B cell (primary cell): ENCODE measurements around the gene KMT2D.

Source experiments
- CTCF ChIP-seq: fragments of 200-600 bp; IDR thresholded peaks from one replicate; pipeline ENCODE4 v1.8.0; 2022; ENCODE audit warnings: antibody characterized with exemption, mild to moderate bottlenecking
- EZH2 ChIP-seq: IDR thresholded peaks from 2 replicates; pipeline ENCODE4 v1.6.1; 2012; ENCODE audit warnings: borderline replicate concordance, low read depth, mild to moderate bottlenecking, moderate library complexity, low read length; ENCODE audit not compliant: insufficient read depth, poor library complexity, severe bottlenecking

DNA sequence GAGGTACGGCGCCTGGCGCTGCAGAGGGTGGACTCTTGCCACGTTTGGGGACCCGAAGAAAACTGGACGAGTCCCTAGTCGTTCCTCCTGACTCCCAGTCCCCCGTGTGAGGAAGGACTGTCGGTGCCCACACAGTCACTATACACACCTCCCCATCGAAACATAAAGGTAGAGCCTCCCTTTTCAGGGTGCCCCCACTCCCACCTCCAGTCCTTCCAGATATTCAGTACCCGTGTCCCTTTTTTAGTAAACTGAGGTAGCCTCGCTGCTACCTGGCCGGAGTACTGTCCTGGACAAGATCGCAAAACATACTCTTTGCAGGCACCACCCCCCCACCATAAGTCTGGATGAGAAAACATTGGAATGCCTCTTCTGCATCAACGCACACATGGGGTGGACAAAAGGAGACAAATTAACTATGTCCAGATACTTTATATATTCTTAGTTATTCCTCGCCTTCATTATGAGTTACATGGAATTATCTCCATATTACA lies 610 bp upstream of the KMT2D start:
- TF ChIP-seq CTCF: no peak
- no peak for TF ChIP-seq EZH2
